Measurements from ENCODE around the gene SPATA46. TPM values are rescaled to one million over a fixed set of nuclear protein-coding genes. Genes with fewer than 3 reads are reported as not detected.

Gene SPATA46
- total and polyA plus RNA-seq, 2 donors (not counting 3 experiments of a cell fraction or from before 2014, with no cell fraction given), result not detected

DNA sequence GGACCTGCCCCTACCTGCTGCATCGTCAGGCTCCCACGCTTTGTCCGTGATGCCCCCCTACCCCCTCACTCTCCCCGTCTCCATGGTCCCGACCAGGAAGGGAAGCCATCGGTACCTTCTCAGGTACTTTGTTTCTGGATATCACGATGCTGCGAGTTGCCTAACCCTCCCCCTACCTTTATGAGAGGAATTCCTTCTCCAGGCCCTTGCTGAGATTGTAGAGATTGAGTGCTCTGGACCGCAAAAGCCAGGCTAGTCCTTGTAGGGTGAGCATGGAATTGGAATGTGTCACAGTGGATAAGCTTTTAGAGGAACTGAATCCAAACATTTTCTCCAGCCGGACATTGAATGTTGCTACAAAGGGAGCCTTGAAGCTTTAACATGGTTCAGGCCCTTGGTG, 8.9 kb downstream of the SPATA46 start:
- Histone ChIP-seq H3K9me1 (replicated peaks; ENCODE audit: control insufficient read depth, extremely low read depth, insufficient read depth, low read length) (no peaks in the 10 kb centered on the region), H3K9me3 (replicated peaks; ENCODE audit: control insufficient read depth, insufficient read depth, low read length) (no peaks in the 10 kb centered on the region), H2AFZ (ENCODE audit: low read depth, low read length) (no peak overlapping the region), H3K27me3 (ENCODE audit: control insufficient read depth in 2 of 2, insufficient read depth in 2 of 2, low read length in 2 of 2) (no peaks in the 10 kb centered on the region), H4K20me1 (replicated peaks; ENCODE audit: control insufficient read depth, extremely low read depth, insufficient read depth, low read length) (no peaks in the 10 kb centered on the region), H3K4me2 (ENCODE audit: insufficient read depth, low read length) (no peak overlapping the region), H3K27ac (ENCODE audit: insufficient read depth, low read depth, low read length) (no peak overlapping the region), H3K9ac (replicated peaks; ENCODE audit: extremely low read depth, insufficient read depth, low read length) (no peak overlapping the region), H3K36me3 (ENCODE audit: control insufficient read depth in 2 of 2, extremely low read depth in 1 of 2, insufficient read depth in 2 of 2, low read length in 2 of 2) (peaks cover 0 to 4% of the 10 kb centered on the region in 2 experiments), H3K79me2 (ENCODE audit: control insufficient read depth, insufficient read depth, low read length) (no peaks in the 10 kb centered on the region), H3K4me1 (ENCODE audit: control insufficient read depth, extremely low read depth, insufficient read depth, low read length) (no peaks in the 10 kb centered on the region), H3K4me3 (replicated peaks in 1 of 3; ENCODE audit: insufficient read depth in 1 of 3, low read depth in 1 of 3, low read length in 3 of 3) (no peak overlapping the region)
- no peak for TF ChIP-seq POLR2A (IDR thresholded peaks at IDR 0.05; ENCODE audit: low read depth, low read length)
- no peak for TF ChIP-seq FOS (IDR thresholded peaks at IDR 0.05; ENCODE audit: borderline replicate concordance, insufficient read depth, low read length)
- no peak for TF ChIP-seq GATA2 (IDR thresholded peaks at IDR 0.05; ENCODE audit: insufficient read depth, insufficient read length, low read depth, low read length)
- TF ChIP-seq EZH2 (IDR thresholded peaks at IDR 0.05; ENCODE audit: borderline replicate concordance, low read depth, low read length, severe bottlenecking), result no peak
- TF ChIP-seq, protein P1, sequence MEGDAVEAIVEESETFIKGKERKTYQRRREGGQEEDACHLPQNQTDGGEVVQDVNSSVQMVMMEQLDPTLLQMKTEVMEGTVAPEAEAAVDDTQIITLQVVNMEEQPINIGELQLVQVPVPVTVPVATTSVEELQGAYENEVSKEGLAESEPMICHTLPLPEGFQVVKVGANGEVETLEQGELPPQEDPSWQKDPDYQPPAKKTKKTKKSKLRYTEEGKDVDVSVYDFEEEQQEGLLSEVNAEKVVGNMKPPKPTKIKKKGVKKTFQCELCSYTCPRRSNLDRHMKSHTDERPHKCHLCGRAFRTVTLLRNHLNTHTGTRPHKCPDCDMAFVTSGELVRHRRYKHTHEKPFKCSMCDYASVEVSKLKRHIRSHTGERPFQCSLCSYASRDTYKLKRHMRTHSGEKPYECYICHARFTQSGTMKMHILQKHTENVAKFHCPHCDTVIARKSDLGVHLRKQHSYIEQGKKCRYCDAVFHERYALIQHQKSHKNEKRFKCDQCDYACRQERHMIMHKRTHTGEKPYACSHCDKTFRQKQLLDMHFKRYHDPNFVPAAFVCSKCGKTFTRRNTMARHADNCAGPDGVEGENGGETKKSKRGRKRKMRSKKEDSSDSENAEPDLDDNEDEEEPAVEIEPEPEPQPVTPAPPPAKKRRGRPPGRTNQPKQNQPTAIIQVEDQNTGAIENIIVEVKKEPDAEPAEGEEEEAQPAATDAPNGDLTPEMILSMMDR (IDR thresholded peaks at IDR 0.05; ENCODE audit: extremely low read depth in 1 of 2, insufficient read depth in 1 of 2, low read depth in 1 of 2, low read length in 2 of 2), result no peak
- TF ChIP-seq, protein P2, sequence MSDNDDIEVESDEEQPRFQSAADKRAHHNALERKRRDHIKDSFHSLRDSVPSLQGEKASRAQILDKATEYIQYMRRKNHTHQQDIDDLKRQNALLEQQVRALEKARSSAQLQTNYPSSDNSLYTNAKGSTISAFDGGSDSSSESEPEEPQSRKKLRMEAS (IDR thresholded peaks at IDR 0.05; ENCODE audit: insufficient read depth, insufficient read length), result no peak
- TF ChIP-seq POLR2AphosphoS5 (IDR thresholded peaks at IDR 0.05; ENCODE audit: insufficient read depth, low read depth, low read length), result no peak
- TF ChIP-seq JUN (IDR thresholded peaks at IDR 0.05; ENCODE audit: borderline replicate concordance, insufficient read depth, insufficient read length, low read depth), result no peak
- no peak for TF ChIP-seq MYC (IDR thresholded peaks at IDR 0.05; ENCODE audit: low read depth, low read length)
- DNase-seq (ENCODE audit: low read depth, low spot score), result no peak
- FAIRE-seq, result no peak
- POLR2A ChIA-PET, result no interaction called here
- no TSS peak for BruUV-seq (replicated peaks)
- CTCF ChIA-PET, result interaction anchor here (4.4 kb wide), 1 partner anchor 11 kb away, joined by 24 read pairs; no protein-coding TSS in a partner anchor
- intact Hi-C loops (cut with micrococcal nuclease) (no loop called here), dilution Hi-C loops (cut with MboI; ENCODE audit: extremely low pct_ligation_motif_present, low sequenced_read_pairs) (no loop called here)
